OCI-LY1 (cell line): Measurements from ENCODE around the gene ST6GAL1.

Experiments used
- H2AFZ ChIP-seq: fragments of 200-600 bp; sonication (generic), shearing (Covaris generic); 2 replicates; pipeline ENCODE4 v1.6.0; 2014; ENCODE audit warnings: antibody characterized with exemption, mild to moderate bottlenecking, low read length
- H3F3A ChIP-seq: fragments of 200-600 bp; sonication (generic), shearing (Covaris generic); 2 replicates; pipeline ENCODE4 v1.6.0; 2014; ENCODE audit warnings: mild to moderate bottlenecking, antibody characterized with exemption, low read length, moderate library complexity; ENCODE audit not compliant: insufficient read depth
- H3K27ac ChIP-seq: fragments of 200-600 bp; sonication (generic); 2 replicates; pipeline ENCODE4 v1.5.1; 2014; ENCODE audit warnings: low read length, mixed run types, mild to moderate bottlenecking, low read depth; ENCODE audit not compliant: poor library complexity, severe bottlenecking
- H3K27me3 ChIP-seq: fragments of 200-600 bp; sonication (generic); 2 replicates; pipeline ENCODE4 v1.6.0; 2014; ENCODE audit warnings: antibody characterized with exemption, mild to moderate bottlenecking, low read length, moderate library complexity; ENCODE audit not compliant: insufficient read depth
- H3K36me3 ChIP-seq: fragments of 200-600 bp; sonication (generic); 2 replicates; pipeline ENCODE4 v1.6.1; 2014; ENCODE audit warnings: mild to moderate bottlenecking, antibody characterized with exemption, low read length, moderate library complexity, mixed read lengths; ENCODE audit not compliant: insufficient read depth
- H3K4me1 ChIP-seq: fragments of 200-600 bp; sonication (generic); 2 replicates; pipeline ENCODE4 v1.5.1; 2014; ENCODE audit warnings: mild to moderate bottlenecking, low read length, moderate library complexity; ENCODE audit not compliant: insufficient read depth, severe bottlenecking
- H3K4me2 ChIP-seq: fragments of 200-600 bp; sonication (generic), shearing (Covaris generic); 2 replicates; pipeline ENCODE4 v1.6.1; 2014; ENCODE audit warnings: low read length
- H3K4me3 ChIP-seq: fragments of 200-600 bp; sonication (generic); 2 replicates; pipeline ENCODE4 v1.5.1; 2014; ENCODE audit warnings: low read length, low read depth, mild to moderate bottlenecking, mixed read lengths; ENCODE audit not compliant: poor library complexity, severe bottlenecking
- H3K79me2 ChIP-seq: fragments of 200-600 bp; shearing (Covaris generic); 2 replicates; pipeline ENCODE4 v1.6.1; 2016; ENCODE audit warnings: mixed run types, low read length, mixed read lengths; ENCODE audit not compliant: insufficient read depth
- H3K9ac ChIP-seq: fragments of 200-600 bp; sonication (generic), shearing (Covaris generic); 2 replicates; pipeline ENCODE4 v1.6.1; 2014; ENCODE audit warnings: mild to moderate bottlenecking, low read length, mixed read lengths
- H3K9me2 ChIP-seq: fragments of 200-600 bp; sonication (generic), shearing (Covaris generic); 2 replicates; pipeline ENCODE4 v1.6.1; 2014; ENCODE audit warnings: low read depth, mild to moderate bottlenecking, low read length, mixed read lengths
- H3K9me3 ChIP-seq: fragments of 200-600 bp; shearing (Covaris generic); 2 replicates; pipeline ENCODE4 v1.6.1; 2014; ENCODE audit warnings: low read length, mixed read lengths
- H4K20me1 ChIP-seq: fragments of 200-600 bp; sonication (generic), shearing (Covaris generic); 2 replicates; pipeline ENCODE4 v1.6.0; 2016; ENCODE audit warnings: mild to moderate bottlenecking, low read length; ENCODE audit not compliant: insufficient read depth
- CTCF ChIP-seq: fragments of 200-600 bp; sonication (generic), shearing (Covaris generic); IDR thresholded peaks from 2 replicates; pipeline ENCODE4 v1.5.1; 2017; ENCODE audit warnings: mild to moderate bottlenecking, antibody characterized with exemption, low read length, moderate library complexity, mixed read lengths
- EZH2 ChIP-seq: fragments of 200-600 bp; sonication (generic), shearing (Covaris generic); IDR thresholded peaks from 2 replicates; pipeline ENCODE4 v1.8.0; 2017; ENCODE audit warnings: borderline replicate concordance, mixed run types, mild to moderate bottlenecking, antibody characterized with exemption, low read length, moderate library complexity, mixed read lengths

ST6GAL1 gene

GRCh38 chr3:187101184-187102072 is 171.1 kb downstream of the ST6GAL1 start:
- no peaks in the 10 kb centered on the region for H3K27me3 ChIP-seq
- peak overlapping the region; percentile 29 for H3K9ac ChIP-seq
- H3K9me3 ChIP-seq = peaks cover 16% of the 10 kb centered on the region
- H3K27ac ChIP-seq = peak overlapping the region; percentile 52
- H2AFZ ChIP-seq = no peak overlapping the region
- no peaks in the 10 kb centered on the region for H4K20me1 ChIP-seq
- peak overlapping the region; percentile 46 for H3K4me3 ChIP-seq
- H3K9me2 ChIP-seq = no peaks in the 10 kb centered on the region
- no peaks in the 10 kb centered on the region for H3K36me3 ChIP-seq
- H3K79me2 ChIP-seq = no peaks in the 10 kb centered on the region
- H3K4me2 ChIP-seq = peak overlapping the region; percentile 59
- H3K4me1 ChIP-seq = peaks cover 35% of the 10 kb centered on the region
- no peak for TF ChIP-seq EZH2
- no peak for TF ChIP-seq CTCF
- H3F3A ChIP-seq = no peaks in the 10 kb centered on the region

GRCh38 chr3:187102073-187102634 is 171.8 kb downstream of the ST6GAL1 start:
- peak overlapping the region; percentile 46 for H3K4me3 ChIP-seq
- peak overlapping the region; percentile 52 for H3K27ac ChIP-seq
- no peaks in the 10 kb centered on the region for H3K27me3 ChIP-seq
- H3K79me2 ChIP-seq = no peaks in the 10 kb centered on the region
- no peaks in the 10 kb centered on the region for H3F3A ChIP-seq
- no peak for TF ChIP-seq EZH2
- TF ChIP-seq CTCF = no peak
- H3K36me3 ChIP-seq = no peaks in the 10 kb centered on the region
- no peaks in the 10 kb centered on the region for H4K20me1 ChIP-seq
- peak overlapping the region; percentile 29 for H3K9ac ChIP-seq
- no peak overlapping the region for H2AFZ ChIP-seq
- H3K9me2 ChIP-seq = no peaks in the 10 kb centered on the region
- H3K9me3 ChIP-seq = peaks cover 13% of the 10 kb centered on the region
- H3K4me1 ChIP-seq = peaks cover 35% of the 10 kb centered on the region
- peak overlapping the region; percentile 59 for H3K4me2 ChIP-seq

GRCh38 chr3:187103251-187103650 is 172.9 kb downstream of the ST6GAL1 start:
- H4K20me1 ChIP-seq = no peaks in the 10 kb centered on the region
- H3K4me1 ChIP-seq = peaks cover 35% of the 10 kb centered on the region
- no peak overlapping the region for H3K4me3 ChIP-seq
- H3K9me2 ChIP-seq = no peaks in the 10 kb centered on the region
- H3F3A ChIP-seq = no peaks in the 10 kb centered on the region
- H3K9me3 ChIP-seq = peaks cover 6% of the 10 kb centered on the region; the same call in 1 of the 2 replicates
- H3K9ac ChIP-seq = no peak overlapping the region
- H3K27me3 ChIP-seq = no peaks in the 10 kb centered on the region
- no peak overlapping the region for H3K4me2 ChIP-seq
- H3K36me3 ChIP-seq = no peaks in the 10 kb centered on the region
- no peak overlapping the region for H3K27ac ChIP-seq
- no peak overlapping the region for H2AFZ ChIP-seq
- TF ChIP-seq CTCF = no peak
- no peak for TF ChIP-seq EZH2
- no peaks in the 10 kb centered on the region for H3K79me2 ChIP-seq
